ENCODE measurements around the gene PAGE2B. TPM values are rescaled to one million over a fixed set of nuclear protein-coding genes. Genes with fewer than 3 reads are reported as not detected.
A peak's percentile ranks its signal among the peaks of the same experiment; 100 is the strongest.
"Not testable (repeated sequence)": the region's sequence is repeated elsewhere in the genome, so short reads cannot be mapped to it uniquely, and the experiment has no call there.

The PAGE2B gene
- total and polyA plus RNA-seq, 12 donors, result not detected

DNA sequence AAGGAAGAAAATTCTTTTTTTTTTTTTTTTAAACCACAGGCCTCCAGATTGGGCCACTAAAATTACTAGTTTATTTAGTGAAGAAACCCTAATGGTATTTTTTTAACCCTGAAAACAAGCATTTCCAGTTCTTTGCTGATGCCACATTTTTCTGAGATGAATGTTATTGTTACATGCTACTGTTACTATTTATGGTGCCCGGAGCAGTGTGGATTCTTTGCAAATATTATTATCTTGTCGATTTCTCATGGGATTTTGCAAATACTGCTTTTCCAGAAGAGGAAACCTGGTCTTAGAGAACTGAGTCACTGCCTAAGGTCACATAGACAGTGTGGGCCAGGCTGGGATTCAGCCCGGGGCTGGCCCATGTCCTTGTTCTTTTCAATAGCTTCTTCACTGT lies 35.4 kb upstream of the PAGE2B start:
- TF ChIP-seq, protein P1, sequence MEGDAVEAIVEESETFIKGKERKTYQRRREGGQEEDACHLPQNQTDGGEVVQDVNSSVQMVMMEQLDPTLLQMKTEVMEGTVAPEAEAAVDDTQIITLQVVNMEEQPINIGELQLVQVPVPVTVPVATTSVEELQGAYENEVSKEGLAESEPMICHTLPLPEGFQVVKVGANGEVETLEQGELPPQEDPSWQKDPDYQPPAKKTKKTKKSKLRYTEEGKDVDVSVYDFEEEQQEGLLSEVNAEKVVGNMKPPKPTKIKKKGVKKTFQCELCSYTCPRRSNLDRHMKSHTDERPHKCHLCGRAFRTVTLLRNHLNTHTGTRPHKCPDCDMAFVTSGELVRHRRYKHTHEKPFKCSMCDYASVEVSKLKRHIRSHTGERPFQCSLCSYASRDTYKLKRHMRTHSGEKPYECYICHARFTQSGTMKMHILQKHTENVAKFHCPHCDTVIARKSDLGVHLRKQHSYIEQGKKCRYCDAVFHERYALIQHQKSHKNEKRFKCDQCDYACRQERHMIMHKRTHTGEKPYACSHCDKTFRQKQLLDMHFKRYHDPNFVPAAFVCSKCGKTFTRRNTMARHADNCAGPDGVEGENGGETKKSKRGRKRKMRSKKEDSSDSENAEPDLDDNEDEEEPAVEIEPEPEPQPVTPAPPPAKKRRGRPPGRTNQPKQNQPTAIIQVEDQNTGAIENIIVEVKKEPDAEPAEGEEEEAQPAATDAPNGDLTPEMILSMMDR (IDR thresholded peaks at IDR 0.05), result no peak
- 70 to 74% methylated on average over 3 of the region's 3 CpGs for WGBS, 2 donors
- Histone ChIP-seq H3K4me3 (no peak overlapping the region), H3K27me3 (peaks cover 0 to 4% (median 0%) of the 10 kb centered on the region in 7 donors), H3K9me3 (peaks cover 0 to 3% (median 0%) of the 10 kb centered on the region in 11 donors), H3K36me3 (no peaks in the 10 kb centered on the region), H3K27ac (no peak overlapping the region), H3K4me1 (no peaks in the 10 kb centered on the region)
- DNase-seq (no peak), ATAC-seq (no peak)
- intact Hi-C loops (cut with DNase I), result no loop called here

DNA sequence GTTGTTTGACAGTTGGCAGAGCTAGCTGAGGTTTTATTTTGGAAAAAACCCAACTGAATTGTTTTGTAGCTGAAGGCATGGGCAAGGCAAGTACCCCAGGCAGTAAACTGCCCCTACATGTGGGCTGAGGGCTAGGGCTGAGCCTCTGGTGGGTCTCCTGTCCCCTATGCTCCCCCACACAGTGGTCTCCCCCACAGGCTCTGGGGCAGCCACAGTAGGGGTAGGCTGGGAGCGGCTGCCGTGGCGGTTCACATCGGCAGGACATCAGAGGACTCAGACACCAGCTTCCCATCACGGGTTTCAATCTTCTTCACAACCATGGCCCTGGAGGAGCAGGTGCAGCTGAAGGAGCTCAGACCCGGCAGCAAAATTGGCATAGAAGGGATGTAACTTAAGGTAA lies 33.3 kb upstream of the PAGE2B start:
- no peak for DNase-seq
- TF ChIP-seq, protein P1 (IDR thresholded peaks at IDR 0.05), result no peak
- ATAC-seq, result no peak
- intact Hi-C loops (cut with DNase I), result loop anchor here in 1 of 10 donors (10.0 kb wide), 1 partner anchor 347 kb away; no protein-coding TSS in a partner anchor
- H3K27ac ChIP-seq, result no peak overlapping the region
- WGBS, 2 donors, result 97 to 98% methylated on average over 6 of the region's 6 CpGs
- no peaks in the 10 kb centered on the region for H3K36me3 ChIP-seq
- no peaks in the 10 kb centered on the region for H3K4me1 ChIP-seq
- H3K4me3 ChIP-seq, result no peak overlapping the region
- H3K9me3 ChIP-seq, result peaks cover 0 to 3% (median 0%) of the 10 kb centered on the region in 11 donors
- H3K27me3 ChIP-seq, result peaks cover 0 to 4% (median 0%) of the 10 kb centered on the region in 7 donors

DNA sequence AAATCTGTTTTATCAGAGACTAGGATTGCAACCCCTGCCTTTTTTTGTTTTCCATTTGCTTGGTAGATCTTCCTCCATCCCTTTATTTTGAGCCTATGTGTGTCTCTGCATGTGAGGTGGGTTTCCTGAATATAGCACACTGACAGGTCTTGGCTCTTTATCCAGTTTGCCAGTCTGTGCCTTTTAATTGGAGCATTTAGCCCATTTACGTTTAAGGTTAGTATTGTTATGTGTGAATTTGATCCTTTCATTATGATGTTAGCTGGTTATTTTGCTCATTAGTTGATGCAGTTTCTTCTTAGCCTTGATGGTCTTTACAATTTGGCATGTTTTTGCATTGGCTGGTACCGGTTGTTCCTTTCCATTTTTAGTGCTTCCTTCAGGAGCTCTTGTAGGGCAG lies 24.2 kb upstream of the PAGE2B start:
- peaks cover 0 to 15% (median 0%) of the 10 kb centered on the region in 11 donors for H3K9me3 ChIP-seq
- H3K27ac ChIP-seq, H3K4me1 ChIP-seq, H3K27me3 ChIP-seq, ATAC-seq, H3K4me3 ChIP-seq, DNase-seq, H3K36me3 ChIP-seq: not testable (repeated sequence)
- WGBS, 2 donors, result 83 to 93% methylated on average over 2 of the region's 2 CpGs
- intact Hi-C loops (cut with DNase I), result loop anchor here in 1 of 10 donors (10.0 kb wide), 1 partner anchor 156 kb away; no protein-coding TSS in a partner anchor

DNA sequence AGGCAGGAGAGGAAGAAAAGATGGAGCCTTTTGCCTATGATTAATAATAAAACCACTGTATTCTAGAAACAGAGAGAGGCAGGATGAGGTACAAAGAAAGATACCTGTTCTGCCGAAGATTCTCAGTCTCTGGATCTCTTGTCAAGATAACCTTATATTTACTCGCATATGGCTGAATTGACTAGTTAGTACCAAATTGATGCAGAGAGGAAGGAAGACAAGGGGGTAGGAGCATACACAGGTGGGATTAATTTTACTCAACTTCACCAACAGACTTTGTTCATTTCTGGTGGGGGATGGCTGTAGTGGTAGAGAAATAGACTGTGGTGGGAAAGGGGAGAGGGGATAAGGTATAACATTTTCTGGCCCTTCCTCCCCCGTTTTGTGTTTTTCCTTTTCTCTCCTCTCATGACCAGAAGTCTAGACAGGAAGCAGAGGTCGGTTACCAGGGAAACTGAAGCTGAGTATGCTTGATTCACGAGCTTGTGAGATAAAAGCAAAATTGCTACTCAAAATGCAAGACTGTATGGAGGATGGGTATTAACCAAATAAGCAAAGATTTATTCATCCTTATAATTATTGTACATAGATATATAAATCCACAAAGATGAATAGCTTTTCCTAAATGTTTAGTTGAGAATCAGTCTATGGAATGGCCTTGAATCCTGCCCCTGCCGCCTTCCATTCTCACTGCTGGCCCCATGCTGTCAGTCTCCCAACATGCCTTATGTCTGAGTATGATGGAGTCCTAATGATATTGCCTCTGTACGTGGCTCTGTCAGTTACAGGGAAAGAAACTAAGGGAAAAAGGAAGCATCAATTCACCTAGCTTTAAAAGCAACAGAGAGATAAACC lies 17.8 kb upstream of the PAGE2B start:
- 19 to 27% methylated on average over 7 of the region's 7 CpGs for WGBS, 2 donors
- H3K27me3 ChIP-seq, result peaks cover 0 to 45% (median 0%) of the 10 kb centered on the region in 7 donors
- peaks cover 0 to 11% (median 0%) of the 10 kb centered on the region in 11 donors for H3K9me3 ChIP-seq
- H3K36me3 ChIP-seq, result no peaks in the 10 kb centered on the region
- peak overlapping the region in 5 of 10 donors; percentile 21 to 33 (median 31) for H3K4me3 ChIP-seq
- intact Hi-C loops (cut with DNase I), result loop anchor here in 9 of 10 donors (5.0 to 10.0 kb wide), 4 partner anchors 162 to 1740 kb away; no protein-coding TSS in a partner anchor
- peaks cover 0 to 5% (median 0%) of the 10 kb centered on the region in 9 donors for H3K4me1 ChIP-seq
- H3K27ac ChIP-seq, result no peak overlapping the region
- DNase-seq (no peak), ATAC-seq (no peak)
- TF ChIP-seq, protein P1 (IDR thresholded peaks at IDR 0.05), result no peak
